HG02642 (cell line): ENCODE measurements around the gene FAM228B.
"Not testable (repeated sequence)": the region's sequence is repeated elsewhere in the genome, so short reads cannot be mapped to it uniquely, and the experiment has no call there.

Experiments used
- ATAC-seq: cut with Tn5 transposase; IDR thresholded peaks from one replicate; pipeline ENCODE4 v1.9.1; 2021; ENCODE audit warnings: mild to moderate bottlenecking; ENCODE audit not compliant: unreplicated experiment, poor library complexity

FAM228B gene

GRCh38 chr2:24123195-24123921, at the start of gene FAM228B, which contains the start of gene PFN4:
FAM228B (plus strand) TSS chr2:24123469; CDS start chr2:24124362, 893 bp downstream.
PFN4 (minus strand) TSS chr2:24123334; CDS start chr2:24122535, 799 bp downstream.
- peak; percentile 94 for ATAC-seq

- no peak for ATAC-seq
These were observed 49.5 kb upstream of the FAM228B start for GRCh38 chr2:24073816-24074215.

GRCh38 chr2:24075259-24075658, 48.0 kb upstream of the FAM228B start:
- ATAC-seq: no peak

DNA sequence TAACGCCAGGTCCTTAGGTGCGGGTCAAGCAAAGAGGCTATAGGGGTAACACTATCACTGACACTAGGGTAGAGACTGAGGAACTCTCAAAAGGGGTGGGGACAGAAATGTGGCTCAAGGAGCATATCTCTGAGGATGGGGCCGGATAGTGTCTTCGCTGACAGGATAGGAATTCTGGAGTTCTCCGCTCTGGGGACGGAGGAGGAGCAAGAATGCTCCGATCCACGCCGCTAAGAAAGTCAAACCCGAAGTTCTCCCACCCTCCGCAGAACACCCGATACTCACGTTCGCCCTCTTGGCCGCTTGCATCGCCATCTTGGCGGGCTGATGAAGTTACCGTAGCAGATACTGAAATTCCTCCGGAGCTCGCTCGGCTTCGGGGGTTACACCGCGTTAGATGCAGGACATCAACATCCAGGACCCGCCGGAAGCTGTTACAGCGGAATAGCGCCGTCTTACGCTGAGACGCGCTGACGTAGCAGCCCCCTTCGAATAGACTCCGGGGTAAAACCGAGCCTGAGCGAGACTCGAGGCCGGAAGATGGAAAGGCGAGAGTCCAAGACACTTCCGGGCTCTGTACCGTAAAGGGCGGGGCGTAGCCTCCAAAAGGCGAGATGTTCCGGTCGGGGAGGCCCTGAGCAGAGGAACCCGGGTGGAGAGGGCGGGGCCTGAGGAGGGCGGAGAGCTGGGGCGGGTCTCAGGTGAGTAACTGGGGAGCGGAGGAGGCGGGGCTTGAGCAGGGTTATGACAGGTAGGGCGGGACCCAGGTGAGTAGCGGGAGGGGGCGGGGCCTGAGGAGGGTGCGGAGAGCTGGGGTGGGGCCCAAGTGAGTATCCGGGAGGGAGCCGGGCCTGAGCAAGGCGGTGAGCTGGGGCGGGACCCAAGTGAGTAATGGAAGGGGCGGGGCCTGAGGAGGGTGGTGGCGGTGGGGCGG, 47.1 kb upstream of the FAM228B start, which contains the start of gene SF3B6:
SF3B6 (minus strand) TSS at position 412 of the 934 bp plus-strand sequence; CDS start at position 315, 97 bp downstream.
- ATAC-seq: peak; percentile 94

- peak; percentile 14 for ATAC-seq
These were observed 46.3 kb upstream of the FAM228B start for GRCh38 chr2:24076849-24077534.

- ATAC-seq: no peak
These were observed 45.8 kb upstream of the FAM228B start for GRCh38 chr2:24077535-24077877.

DNA sequence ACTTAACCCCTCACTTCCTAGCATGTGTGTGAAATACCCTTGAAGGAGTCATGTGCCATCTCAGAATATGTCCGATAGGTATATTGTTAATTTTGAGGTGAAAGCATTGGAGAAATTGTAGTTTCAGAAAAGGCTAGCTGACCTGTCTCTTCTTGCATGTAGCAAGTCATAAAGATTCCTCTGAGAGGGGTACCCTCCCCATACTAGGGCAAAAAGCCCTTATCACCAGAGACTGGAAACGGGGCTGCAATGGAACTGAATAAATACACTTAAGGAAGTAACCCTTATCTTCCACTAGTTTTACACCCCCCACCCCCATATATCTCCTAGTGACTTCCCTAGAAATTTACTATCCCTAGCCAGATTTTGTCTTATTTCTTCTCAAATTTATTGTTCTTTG, 45.4 kb upstream of the FAM228B start:
- ATAC-seq: no peak

DNA sequence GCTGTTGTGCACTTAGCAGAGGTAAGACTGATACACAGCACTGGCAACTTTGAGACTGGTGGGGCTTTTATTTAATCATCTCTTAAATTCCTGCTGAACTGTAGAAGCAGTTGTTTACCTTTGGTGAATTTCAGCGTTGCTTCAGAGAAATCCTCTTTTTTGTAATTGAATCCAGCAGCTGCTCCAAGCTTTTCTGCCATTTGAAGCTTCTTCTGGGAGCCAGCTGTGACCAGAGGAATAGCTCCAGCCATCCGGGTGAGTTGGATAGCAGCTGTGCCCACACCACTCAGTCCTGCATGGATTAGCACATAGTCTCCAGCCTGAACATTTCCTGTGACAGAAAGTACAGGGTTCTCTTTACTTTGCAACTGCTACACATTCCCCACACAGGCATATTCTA, 42.6 kb upstream of the FAM228B start:
- ATAC-seq: no peak

DNA sequence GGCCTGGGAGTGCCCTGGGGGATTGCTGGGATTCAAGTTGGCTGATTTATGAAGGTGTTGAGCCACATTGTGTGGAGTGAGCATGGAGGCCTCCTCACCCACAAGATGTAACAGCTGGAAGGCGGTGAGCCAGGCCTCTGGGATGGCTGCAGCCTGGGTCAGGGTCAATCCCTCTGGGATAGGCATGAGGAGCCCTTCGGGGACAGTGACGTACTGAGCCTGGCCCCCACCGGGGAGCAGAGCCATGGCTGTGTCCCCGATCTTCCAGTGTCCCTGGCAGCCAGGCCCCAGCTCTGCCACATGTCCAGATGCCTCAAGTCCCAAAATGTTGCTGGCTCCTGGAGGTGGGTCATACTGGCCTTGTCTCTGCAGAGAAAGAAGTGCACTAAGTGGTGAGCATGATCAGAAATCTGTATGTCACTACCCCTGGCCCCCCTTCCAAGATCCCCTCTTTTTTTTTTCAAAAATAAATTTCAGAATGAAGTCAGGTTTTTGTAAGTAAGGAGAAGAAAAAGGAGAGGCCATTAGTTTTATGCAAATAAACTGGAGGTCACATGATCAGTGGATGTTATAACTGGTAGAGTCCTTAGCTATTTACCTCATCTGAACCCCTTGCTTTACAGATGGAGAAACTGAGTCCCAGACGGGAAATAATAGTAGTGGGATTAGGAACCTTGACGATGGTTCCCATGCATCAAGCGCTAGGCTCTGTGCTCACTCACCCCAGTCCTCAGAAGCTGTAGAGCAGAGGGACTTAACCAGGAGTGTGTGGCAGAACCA, 40.3 kb upstream of the FAM228B start:
- no peak for ATAC-seq

GRCh38 chr2:24083567-24084385, 39.5 kb upstream of the FAM228B start:
- ATAC-seq: peak; percentile 76

- ATAC-seq: peak; percentile 87
These were observed 38.7 kb upstream of the FAM228B start, which contains the start of gene TP53I3 for GRCh38 chr2:24084386-24085199. TP53I3 (minus strand) TSS chr2:24084834; CDS start chr2:24084326, 508 bp downstream.

DNA sequence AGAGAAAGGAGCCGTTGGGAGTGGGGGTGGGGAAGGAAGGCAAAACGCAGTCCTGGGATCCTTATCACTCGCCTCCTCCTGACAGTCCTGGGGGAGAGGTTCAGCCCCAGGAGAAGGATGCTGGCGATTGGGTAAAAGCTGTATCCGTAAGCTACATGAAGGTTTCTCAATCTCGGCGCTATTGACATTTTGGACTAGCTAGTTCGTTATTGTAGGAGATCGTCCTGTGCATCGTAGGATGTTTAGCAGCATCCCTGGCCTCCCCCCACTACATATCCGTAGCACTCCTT, 38.1 kb upstream of the FAM228B start:
- no peak for ATAC-seq

DNA sequence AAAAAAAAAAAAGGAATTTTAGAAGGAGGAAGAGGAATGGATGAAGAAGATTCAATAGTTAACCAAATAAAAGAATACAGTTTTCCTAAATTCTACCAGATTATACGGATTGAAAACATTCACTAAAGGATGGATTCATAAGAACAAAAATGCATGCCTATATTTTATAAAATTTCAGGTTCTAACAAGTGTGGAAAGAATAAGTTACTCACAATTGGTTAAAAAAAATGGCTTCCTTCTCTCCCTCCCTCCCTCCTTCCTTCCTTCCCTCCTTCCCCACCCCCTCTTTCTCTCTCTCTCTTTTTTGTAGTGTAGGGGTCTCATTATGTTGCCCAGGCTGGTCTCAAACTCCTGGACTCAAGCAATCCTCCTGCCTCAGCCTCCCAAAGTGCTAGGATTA, 37.0 kb upstream of the FAM228B start:
- no peak for ATAC-seq

GRCh38 chr2:24087032-24087431, 36.2 kb upstream of the FAM228B start:
- no peak for ATAC-seq

GRCh38 chr2:24088821-24089359, 34.4 kb upstream of the FAM228B start:
- no peak for ATAC-seq

DNA sequence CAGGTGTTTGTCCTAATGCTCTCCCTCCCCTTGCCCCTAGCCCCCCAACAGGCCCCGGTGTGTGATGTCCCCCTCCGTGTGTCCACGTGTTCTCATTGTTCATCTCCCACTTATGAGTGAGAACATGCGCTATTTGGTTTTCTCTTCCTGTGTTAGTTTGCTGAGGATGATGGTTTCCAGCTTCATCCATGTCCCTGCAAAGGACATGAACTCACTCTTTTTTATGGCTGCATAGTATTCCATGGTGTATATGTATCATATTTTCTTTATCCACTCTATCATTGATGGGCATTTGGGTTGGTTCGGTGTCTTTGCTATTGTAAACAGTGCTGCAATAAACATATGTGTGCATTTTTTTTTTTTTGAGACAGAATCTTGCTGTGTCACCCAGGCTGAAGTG, 30.0 kb upstream of the FAM228B start:
- ATAC-seq: not testable (repeated sequence)

- not testable (repeated sequence) for ATAC-seq
These were observed 28.0 kb upstream of the FAM228B start for GRCh38 chr2:24095171-24095677.

DNA sequence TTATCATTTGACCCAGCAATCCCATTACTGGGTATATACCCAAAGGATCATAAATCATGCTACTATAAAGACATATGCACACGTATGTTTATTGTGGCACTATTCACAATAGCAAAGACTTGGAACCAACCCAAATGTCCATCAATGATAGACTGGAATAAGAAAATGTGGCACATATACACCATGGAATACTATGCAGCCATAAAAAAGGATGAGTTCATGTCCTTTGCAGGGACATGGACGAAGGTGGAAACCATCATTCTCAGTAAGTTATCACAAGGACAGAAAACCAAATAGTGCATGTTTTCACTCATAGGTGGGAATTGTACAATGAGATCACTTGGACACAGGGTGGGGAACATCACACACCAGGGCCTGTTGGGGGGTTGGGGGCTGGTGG, 22.5 kb upstream of the FAM228B start:
- ATAC-seq: not testable (repeated sequence)
